M059J (cell line): ENCODE results near the gene TRIM37. TPM values are rescaled to one million over a fixed set of nuclear protein-coding genes. Genes with fewer than 3 reads are reported as not detected.

ENCODE experiments used
- DNase-seq: peaks from one replicate; pipeline ENCODE4 v3.0.0-alpha.2; 2012; ENCODE audit warnings: low read depth
- total RNA-seq: library from RNA; depleted of rRNA; stranded (reverse); fragments of >200 nt; shearing (Covaris generic); gene quantifications from 2 replicates; pipeline ENCODE4 v1.2.3, GENCODE V29; 2014

The TRIM37 gene
- total RNA-seq, 1 experiment from 2014 or later, result 35.7 TPM

GRCh38 chr17:59038734-59039133 is 67.9 kb downstream of the TRIM37 start:
- DNase-seq, result no peak

GRCh38 chr17:59037960-59038359 is 68.7 kb downstream of the TRIM37 start:
- DNase-seq, result no peak

DNA sequence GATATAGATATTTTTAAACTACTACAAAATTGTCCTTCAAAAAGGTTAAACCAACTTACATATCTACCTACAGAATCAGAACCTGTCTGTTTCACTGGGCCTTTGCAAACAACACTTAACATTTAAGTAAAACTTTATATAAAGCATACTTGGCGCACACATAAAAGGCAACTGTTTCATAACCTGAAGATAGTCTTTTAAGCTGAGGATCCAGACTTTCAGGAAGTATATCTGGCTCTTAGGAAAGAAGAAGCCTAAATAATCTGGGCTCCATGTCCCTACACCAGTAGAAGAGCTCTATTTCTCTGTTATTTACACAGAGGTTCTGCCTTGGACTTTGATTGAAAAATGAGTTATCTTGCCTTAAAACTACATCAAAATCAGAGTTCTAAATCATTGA is 75.9 kb downstream of the TRIM37 start:
- DNase-seq, result no peak

GRCh38 chr17:59028328-59028727 is 78.4 kb downstream of the TRIM37 start:
- no peak for DNase-seq

GRCh38 chr17:59027750-59028149 is 78.9 kb downstream of the TRIM37 start:
- DNase-seq, result no peak

GRCh38 chr17:59026176-59026939 is 80.3 kb downstream of the TRIM37 start:
- DNase-seq, result no peak

DNA sequence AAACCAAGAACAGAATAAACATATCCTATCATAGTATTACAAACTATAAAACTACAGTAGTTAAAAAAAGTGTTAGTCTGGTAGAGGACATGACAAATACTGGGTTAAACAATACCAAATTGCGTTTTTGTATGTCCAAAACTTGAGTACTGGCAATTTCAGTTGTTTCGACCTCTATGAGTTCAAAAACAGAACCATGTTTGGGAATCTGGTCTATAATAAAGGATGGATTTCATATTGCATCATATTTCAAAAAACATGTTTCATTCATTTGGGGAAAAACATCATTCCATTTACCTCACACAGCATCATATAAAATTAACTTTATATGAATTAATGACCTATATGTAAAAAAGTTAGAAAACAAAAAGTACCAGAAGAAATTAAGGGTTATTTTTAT is 81.8 kb downstream of the TRIM37 start:
- DNase-seq, result no peak

DNA sequence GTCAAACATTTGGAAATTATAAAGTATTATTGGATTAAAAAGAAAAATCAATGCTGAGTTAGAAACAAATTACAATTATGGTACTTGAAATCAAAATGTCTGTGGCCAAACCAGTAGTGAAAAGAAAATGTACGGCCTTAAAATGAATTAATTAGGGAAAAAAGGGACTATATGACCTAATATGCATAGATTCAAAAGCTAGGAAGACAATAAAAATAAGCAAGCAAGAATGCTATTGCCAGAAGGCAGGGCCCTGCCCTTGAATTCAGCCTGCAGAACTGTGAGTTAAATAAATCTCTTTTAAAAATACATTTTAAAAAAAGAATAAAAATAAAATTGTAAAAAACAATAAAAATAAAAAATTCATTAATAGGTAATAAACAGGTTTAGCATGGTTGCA is 88.7 kb downstream of the TRIM37 start:
- no peak for DNase-seq

DNA sequence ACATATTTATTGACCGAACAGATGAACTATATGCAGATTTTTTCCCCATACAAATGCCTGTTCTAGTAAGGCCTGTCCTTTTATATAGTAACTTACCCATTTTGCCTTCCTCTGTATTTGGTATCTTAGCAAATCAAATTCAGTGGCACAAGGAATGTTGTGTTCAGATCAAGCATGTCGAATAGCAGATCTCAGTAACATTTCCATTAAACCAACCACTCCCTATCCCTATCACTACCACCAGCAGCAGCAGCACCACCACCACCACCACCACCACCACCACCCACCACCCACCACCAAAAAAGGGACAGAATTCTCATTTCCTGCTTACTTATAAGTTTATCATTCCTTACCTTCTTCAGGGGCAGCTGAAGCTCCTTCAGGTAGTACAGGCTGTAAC is 94.7 kb downstream of the TRIM37 start:
- DNase-seq, result no peak

DNA sequence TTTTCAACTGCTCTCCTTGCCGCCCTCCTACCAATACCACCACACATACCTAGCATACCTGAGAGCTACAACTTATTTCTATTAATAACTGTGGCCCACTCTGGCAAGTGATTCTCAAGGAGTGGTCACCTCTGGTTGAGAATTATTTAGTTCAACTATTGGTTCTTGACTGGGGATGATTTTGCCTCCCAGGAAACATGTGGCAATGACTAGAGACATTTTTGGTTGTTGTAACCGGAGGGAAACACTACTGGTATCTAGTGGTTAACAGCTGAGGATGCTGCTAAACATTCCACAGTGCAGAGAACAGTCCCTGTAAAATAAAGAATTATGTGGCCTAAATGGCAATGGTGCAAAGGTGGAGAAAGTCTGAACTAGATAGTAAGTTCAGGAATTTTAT is 96.7 kb downstream of the TRIM37 start:
- DNase-seq, result no peak

- no peak for DNase-seq
Measured at GRCh38 chr17:59008737-59009136, 97.9 kb downstream of the TRIM37 start.

DNA sequence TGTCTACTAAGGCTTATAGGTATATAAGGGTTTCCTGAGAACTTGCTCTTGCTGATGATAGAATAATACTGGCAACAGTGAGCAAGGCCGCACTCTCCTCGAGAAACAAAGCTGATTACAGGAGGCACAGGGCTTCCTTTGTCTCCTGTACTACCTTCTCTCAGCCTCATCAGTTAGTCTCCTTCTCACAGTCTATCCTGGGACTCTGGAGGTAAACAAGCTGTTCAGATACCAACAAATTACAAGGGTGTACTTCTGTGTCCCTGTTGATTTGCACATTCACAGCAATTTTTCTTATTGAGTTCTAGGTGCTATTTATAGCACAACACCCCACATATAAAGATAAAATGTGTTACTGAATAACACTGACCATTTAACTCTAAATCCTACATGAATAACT is 98.7 kb downstream of the TRIM37 start:
- no peak for DNase-seq

- peak; percentile 53 for DNase-seq
Measured at GRCh38 chr17:59004338-59005111, 102.2 kb downstream of the TRIM37 start.

DNA sequence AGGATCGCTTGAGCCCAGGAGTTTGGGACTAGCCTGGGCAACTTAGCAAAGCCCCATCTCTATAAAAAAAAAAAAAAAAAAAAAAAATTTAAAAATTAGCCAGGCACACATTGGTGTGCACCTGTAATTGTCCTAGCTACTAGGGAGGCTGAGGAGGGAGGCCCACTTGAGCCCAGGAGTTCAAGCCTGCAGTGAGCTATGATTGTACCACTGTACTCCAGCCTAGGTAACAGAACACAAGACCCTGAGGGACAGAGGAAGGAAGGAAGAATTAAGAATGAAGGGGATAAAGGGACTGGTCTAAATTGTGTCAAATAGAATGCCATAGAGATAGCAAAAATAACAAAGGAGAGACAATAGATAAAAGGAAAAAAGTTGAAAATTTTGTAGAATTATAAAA is 102.8 kb downstream of the TRIM37 start:
- no peak for DNase-seq

DNA sequence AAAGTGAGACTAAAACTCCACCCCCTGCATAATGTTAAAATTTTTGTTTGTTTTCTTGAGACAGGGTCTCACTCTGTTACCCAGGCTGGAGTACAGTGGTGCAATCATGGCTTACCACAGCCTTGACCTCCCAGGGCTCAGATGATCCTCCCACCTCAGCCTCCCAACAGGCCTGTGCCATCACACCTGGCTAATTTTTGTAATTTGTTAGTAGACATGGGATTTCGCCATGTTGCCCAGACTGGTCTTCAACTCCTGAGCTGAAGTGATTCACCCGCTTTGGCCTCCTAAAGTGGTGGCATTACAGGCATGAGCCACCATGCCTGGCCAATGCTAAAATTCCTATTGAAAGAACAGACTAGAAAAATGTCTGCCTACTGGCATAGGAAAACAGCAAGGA is 103.8 kb downstream of the TRIM37 start:
- peak; percentile 45 for DNase-seq

- no peak for DNase-seq
Measured at GRCh38 chr17:59002126-59002525, 104.6 kb downstream of the TRIM37 start.

GRCh38 chr17:59001158-59001814 is 105.4 kb downstream of the TRIM37 start:
- peak; percentile 83 for DNase-seq

DNA sequence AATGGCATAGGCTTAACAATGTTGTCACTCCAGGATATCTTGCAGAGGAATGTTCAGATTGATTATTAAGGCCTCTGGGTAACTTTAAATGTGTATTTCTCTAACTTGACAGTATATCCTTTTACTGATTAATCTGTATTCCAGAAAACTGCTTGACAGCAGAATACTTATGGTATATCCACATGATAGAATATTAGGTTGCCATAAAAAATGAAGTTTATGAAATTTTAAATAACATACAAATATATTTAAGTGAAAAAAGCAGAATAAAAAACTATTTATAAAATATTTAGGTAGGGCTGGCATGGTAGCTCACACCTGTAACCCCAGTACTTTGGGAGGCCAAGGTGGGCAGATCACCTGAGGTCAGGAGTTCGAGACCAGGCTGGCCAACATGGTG is 106.7 kb downstream of the TRIM37 start:
- no peak for DNase-seq

- no peak for DNase-seq
Measured at GRCh38 chr17:58999500-58999899, 107.2 kb downstream of the TRIM37 start.

GRCh38 chr17:58998871-58999270 is 107.8 kb downstream of the TRIM37 start:
- DNase-seq, result no peak

GRCh38 chr17:58997756-58998553 is 108.7 kb downstream of the TRIM37 start:
- peak; percentile 42 for DNase-seq

GRCh38 chr17:58996968-58997367 is 109.7 kb downstream of the TRIM37 start:
- DNase-seq, result no peak
